Measurements from ENCODE around the gene VPS4A. TPM values are rescaled to one million over a fixed set of nuclear protein-coding genes. Genes with fewer than 3 reads are reported as not detected.

Gene VPS4A
- total RNA-seq, 3 donors from 2014 or later (not counting 1 experiment from before 2014, with no cell fraction given), result 60.5 to 71.5 (median 62.5) TPM

DNA sequence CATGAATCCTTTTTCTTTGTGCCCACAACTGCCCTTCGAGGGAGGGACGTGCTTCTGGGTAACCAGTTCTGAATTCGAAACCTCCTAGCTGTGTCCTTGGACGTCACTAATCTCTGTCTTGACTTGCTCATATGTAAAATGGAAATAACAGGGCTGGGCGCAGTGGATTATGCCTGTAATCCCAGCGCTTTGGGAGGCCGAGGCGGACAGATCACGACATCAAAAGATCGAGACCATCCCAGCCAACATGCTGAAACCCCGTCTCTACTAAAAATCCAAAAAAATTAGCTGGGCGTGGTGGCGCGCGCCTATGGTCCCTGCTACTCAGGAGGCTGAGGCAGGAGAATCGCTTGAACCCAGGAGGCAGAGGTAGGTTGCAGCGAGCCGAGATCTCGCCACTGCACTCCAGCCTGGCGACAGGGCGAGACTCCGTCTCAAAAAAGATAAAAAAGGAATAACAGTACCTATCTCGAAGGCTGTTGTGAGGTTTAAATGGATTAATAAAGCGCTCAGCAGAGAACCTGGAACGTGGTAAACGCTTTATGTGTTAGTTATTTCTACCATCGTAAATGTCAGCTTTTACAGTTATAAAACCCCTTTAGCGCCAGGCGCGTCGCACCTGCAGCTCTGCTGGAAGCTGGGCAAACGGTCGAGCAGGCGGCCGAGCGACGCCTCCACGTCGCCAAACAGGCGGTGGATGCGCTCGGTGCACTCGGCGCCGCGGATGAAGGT lies 27.6 kb downstream of the VPS4A start:
- Mint-ChIP-seq H3K4me3 (peak overlapping the region; percentile 100), H3K27me3 (ENCODE audit: low read depth in 2 of 2) (no peaks in the 10 kb centered on the region), H3K9me3 (no peaks in the 10 kb centered on the region), H3K4me1 (peaks cover 36 to 38% of the 10 kb centered on the region in 2 donors), H3K27ac (peak overlapping the region; percentile 94 to 99), H3K36me3 (peaks cover 9% of the 10 kb centered on the region)
- Histone ChIP-seq H3K4me3 (ENCODE audit: low read length) (peak overlapping the region; percentile 88), H3K27ac (ENCODE audit: low read length) (peak overlapping the region; percentile 48), H3K27me3 (ENCODE audit: control insufficient read depth, insufficient read depth, low read length) (no peaks in the 10 kb centered on the region), H3K36me3 (ENCODE audit: control insufficient read depth, insufficient read depth, low read length) (peaks cover 40% of the 10 kb centered on the region), H3K4me1 (ENCODE audit: control insufficient read depth, insufficient read depth, low read length) (peaks cover 27% of the 10 kb centered on the region), H3K9me3 (ENCODE audit: control insufficient read depth, insufficient read depth, low read length) (no peaks in the 10 kb centered on the region)
- DNase-seq (no peak), ATAC-seq (no peak)
- intact Hi-C loops (cut with micrococcal nuclease), result loop anchor here (1.0 to 5.0 kb wide), 3 partner anchors 27 to 86 kb away; partner anchors contain the start of genes CYB5B, TERF2 and VPS4A
- TF ChIP-seq, protein P1, sequence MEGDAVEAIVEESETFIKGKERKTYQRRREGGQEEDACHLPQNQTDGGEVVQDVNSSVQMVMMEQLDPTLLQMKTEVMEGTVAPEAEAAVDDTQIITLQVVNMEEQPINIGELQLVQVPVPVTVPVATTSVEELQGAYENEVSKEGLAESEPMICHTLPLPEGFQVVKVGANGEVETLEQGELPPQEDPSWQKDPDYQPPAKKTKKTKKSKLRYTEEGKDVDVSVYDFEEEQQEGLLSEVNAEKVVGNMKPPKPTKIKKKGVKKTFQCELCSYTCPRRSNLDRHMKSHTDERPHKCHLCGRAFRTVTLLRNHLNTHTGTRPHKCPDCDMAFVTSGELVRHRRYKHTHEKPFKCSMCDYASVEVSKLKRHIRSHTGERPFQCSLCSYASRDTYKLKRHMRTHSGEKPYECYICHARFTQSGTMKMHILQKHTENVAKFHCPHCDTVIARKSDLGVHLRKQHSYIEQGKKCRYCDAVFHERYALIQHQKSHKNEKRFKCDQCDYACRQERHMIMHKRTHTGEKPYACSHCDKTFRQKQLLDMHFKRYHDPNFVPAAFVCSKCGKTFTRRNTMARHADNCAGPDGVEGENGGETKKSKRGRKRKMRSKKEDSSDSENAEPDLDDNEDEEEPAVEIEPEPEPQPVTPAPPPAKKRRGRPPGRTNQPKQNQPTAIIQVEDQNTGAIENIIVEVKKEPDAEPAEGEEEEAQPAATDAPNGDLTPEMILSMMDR (IDR thresholded peaks at IDR 0.05), result no peak
- 22% methylated on average over 46 of the region's 46 CpGs for WGBS (ENCODE audit: insufficient coverage)

DNA sequence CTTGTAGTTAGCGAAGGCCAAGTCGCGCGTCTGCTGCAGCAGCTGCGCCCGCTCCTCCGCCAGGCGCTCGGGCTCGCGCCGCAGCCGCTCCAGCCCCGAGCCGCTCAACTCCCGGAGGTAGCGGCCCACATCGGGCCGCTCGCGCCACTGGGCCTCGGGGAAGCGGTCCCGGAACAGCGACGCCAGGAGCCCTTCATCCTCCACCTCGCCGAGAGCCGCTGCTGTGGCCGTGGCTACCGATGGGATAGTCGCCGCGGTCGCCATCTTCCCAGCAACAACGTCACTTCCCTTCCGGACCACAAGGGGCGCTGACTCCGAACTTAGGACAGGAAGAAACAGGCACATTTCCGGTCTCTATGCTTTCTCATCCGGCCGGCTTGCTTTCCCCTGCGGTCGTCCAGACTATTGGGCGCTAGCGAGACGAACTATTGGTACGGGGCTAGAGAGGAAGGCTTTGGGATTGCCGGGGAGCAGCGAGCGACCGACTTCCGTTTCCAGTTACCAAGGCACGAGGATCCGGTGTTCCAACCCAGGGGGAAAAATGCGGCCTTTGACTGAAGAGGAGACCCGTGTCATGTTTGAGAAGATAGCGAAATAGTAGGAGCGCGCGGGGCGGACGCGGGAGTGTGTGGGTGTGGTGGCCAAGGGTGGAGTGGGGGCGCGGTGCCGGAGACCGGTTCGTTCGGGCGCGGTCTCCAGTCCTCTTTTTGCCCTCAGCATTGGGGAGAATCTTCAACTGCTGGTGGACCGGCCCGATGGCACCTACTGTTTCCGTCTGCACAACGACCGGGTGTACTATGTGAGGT lies 28.3 kb downstream of the VPS4A start, which contains the start of the genes COG8 and NIP7:
COG8 (minus strand) TSS at position 276 of the 806 bp plus-strand sequence; CDS start at position 264, 12 bp downstream.
NIP7 (plus strand) TSS at position 484 of the 806 bp plus-strand sequence; CDS start at position 542, 58 bp downstream.
- Mint-ChIP-seq H3K4me1 (peaks cover 36 to 38% of the 10 kb centered on the region in 2 donors), H3K4me3 (peak within 1 kb of the TSS; percentile 100), H3K36me3 (peaks cover 9% of the 10 kb centered on the region), H3K27ac (peak within 1 kb of the TSS; percentile 94 to 99), H3K9me3 (no peaks in the 10 kb centered on the region), H3K27me3 (ENCODE audit: low read depth in 2 of 2) (no peaks in the 10 kb centered on the region)
- WGBS (ENCODE audit: insufficient coverage), result under 1% methylated on average over 77 of the region's 77 CpGs
- Histone ChIP-seq H3K27me3 (ENCODE audit: control insufficient read depth, insufficient read depth, low read length) (no peaks in the 10 kb centered on the region), H3K4me1 (ENCODE audit: control insufficient read depth, insufficient read depth, low read length) (peaks cover 27% of the 10 kb centered on the region), H3K27ac (ENCODE audit: low read length) (peak within 1 kb of the TSS; percentile 72), H3K9me3 (ENCODE audit: control insufficient read depth, insufficient read depth, low read length) (no peaks in the 10 kb centered on the region), H3K4me3 (ENCODE audit: low read length) (peak within 1 kb of the TSS; percentile 88), H3K36me3 (ENCODE audit: control insufficient read depth, insufficient read depth, low read length) (peaks cover 32% of the 10 kb centered on the region)
- TF ChIP-seq, protein P1 (IDR thresholded peaks at IDR 0.05), result peak; percentile 93
- peak; percentile 89 to 97 for DNase-seq
- intact Hi-C loops (cut with micrococcal nuclease), result loop anchor here (1.0 to 5.0 kb wide), 3 partner anchors 28 to 85 kb away; partner anchors contain the start of genes CYB5B, TERF2 and VPS4A
- peak; percentile 89 to 94 (median 92) for ATAC-seq

DNA sequence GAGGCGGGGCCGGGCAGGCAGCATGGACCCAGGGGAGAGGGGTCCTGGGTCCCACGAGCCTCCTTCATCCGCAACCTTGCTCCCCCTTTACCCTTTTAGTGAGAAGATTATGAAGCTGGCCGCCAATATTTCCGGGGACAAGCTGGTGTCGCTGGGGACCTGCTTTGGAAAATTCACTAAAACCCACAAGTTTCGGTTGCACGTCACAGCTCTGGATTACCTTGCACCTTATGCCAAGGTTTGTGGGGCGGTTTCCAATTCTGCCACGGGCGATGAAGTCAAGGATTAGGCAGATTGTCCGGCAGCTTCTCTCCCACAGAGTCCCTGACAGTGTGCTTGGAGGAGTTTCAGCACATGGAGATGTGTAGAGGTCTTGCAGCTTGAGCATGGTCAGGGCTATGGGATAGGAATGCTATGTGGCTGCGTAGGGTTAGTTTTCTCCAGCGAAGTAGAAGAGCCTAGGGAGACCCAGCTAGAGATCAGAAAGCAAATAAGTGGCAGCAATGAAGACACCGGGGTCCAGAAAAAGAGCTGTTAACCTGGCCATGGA lies 29.0 kb downstream of the VPS4A start:
- intact Hi-C loops (cut with micrococcal nuclease), result no loop called here
- Histone ChIP-seq H3K4me1 (ENCODE audit: control insufficient read depth, insufficient read depth, low read length) (peaks cover 27% of the 10 kb centered on the region), H3K9me3 (ENCODE audit: control insufficient read depth, insufficient read depth, low read length) (no peaks in the 10 kb centered on the region), H3K4me3 (ENCODE audit: low read length) (peak overlapping the region; percentile 88), H3K27me3 (ENCODE audit: control insufficient read depth, insufficient read depth, low read length) (no peaks in the 10 kb centered on the region), H3K36me3 (ENCODE audit: control insufficient read depth, insufficient read depth, low read length) (peaks cover 25% of the 10 kb centered on the region), H3K27ac (ENCODE audit: low read length) (peak overlapping the region; percentile 72)
- WGBS (ENCODE audit: insufficient coverage), result 4% methylated on average over 15 of the region's 16 CpGs
- TF ChIP-seq, protein P1 (IDR thresholded peaks at IDR 0.05), result no peak
- H3K27me3 Mint-ChIP-seq (ENCODE audit: low read depth in 2 of 2), result no peaks in the 10 kb centered on the region
- H3K36me3 Mint-ChIP-seq, result peaks cover 9% of the 10 kb centered on the region
- ATAC-seq (no peak), DNase-seq (no peak)
- peak overlapping the region; percentile 100 for H3K4me3 Mint-ChIP-seq
- peak overlapping the region; percentile 94 to 99 for H3K27ac Mint-ChIP-seq
- H3K4me1 Mint-ChIP-seq, result peaks cover 36 to 38% of the 10 kb centered on the region in 2 donors
- H3K9me3 Mint-ChIP-seq, result no peaks in the 10 kb centered on the region

Data from natural killer cell (primary cell).